Esophagus squamous epithelium (tissue), 4 donors: Measurements from ENCODE around the gene TMEM81.

Experiments
- POLR2A ChIP-seq, 4 donors: fragments of 450-650 bp; IDR thresholded peaks; one replicate each; pipeline ENCODE4 v1.6.1; 2017; ENCODE audit warnings: antibody characterized with exemption in 4 of 4, mild to moderate bottlenecking in 4 of 4, moderate library complexity in 3 of 4
- TF ChIP-seq, protein P1 (sequence below), 6 experiments: fragments of 450-650 bp in 4 of 6; fragments of 200-600 bp in 2 of 6; sonication (generic) in 2 of 6; IDR thresholded peaks; one replicate each; pipeline ENCODE4 v1.5.1; 2016 to 2019; ENCODE audit warnings: antibody characterized with exemption in 6 of 6, mild to moderate bottlenecking in 4 of 6, moderate library complexity in 4 of 6

DNA sequence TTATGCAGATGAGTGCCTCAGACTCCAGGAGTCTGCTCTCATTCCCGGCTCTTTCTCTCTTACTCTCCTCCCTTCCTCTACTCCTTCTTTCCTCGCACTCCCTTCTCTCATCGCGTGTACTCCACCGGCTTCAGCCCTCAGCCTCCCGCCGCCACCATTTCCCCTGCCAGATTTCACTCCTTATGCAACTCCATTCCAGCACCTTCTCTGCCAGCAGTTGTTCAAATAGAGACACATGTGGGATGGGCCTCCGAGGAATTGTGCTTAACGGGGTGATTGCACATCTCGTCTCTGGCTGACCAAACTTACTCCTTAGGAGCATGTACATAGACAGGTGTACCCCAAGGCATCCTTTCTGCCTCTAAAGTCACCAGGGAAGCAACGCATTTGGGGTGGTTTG, 39.1 kb downstream of the TMEM81 start:
- TF ChIP-seq, protein P1, sequence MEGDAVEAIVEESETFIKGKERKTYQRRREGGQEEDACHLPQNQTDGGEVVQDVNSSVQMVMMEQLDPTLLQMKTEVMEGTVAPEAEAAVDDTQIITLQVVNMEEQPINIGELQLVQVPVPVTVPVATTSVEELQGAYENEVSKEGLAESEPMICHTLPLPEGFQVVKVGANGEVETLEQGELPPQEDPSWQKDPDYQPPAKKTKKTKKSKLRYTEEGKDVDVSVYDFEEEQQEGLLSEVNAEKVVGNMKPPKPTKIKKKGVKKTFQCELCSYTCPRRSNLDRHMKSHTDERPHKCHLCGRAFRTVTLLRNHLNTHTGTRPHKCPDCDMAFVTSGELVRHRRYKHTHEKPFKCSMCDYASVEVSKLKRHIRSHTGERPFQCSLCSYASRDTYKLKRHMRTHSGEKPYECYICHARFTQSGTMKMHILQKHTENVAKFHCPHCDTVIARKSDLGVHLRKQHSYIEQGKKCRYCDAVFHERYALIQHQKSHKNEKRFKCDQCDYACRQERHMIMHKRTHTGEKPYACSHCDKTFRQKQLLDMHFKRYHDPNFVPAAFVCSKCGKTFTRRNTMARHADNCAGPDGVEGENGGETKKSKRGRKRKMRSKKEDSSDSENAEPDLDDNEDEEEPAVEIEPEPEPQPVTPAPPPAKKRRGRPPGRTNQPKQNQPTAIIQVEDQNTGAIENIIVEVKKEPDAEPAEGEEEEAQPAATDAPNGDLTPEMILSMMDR (IDR thresholded peaks at IDR 0.05), result no peak
- TF ChIP-seq POLR2A (IDR thresholded peaks at IDR 0.05), result no peak
